RWPE2 (cell line): ENCODE data around the gene SIK3.

Experiments
- ATAC-seq: fragments of 200-7000 bp; cut with Tn5 transposase; 3 replicates; pipeline ENCODE4 v1.9.1; 2021; ENCODE audit warnings: low read depth
- DNase-seq: peaks from one replicate; pipeline ENCODE4 v3.0.0-alpha.2; 2020; ENCODE audit warnings: low spot score
- H3K27ac ChIP-seq: fragments of 450-650 bp; 2 replicates; pipeline ENCODE4 v1.5.1; 2017; ENCODE audit warnings: mild to moderate bottlenecking; ENCODE audit not compliant: poor library complexity, severe bottlenecking
- H3K27me3 ChIP-seq: fragments of 250-450 bp; sonication (Bioruptor Pico); 2 replicates; pipeline ENCODE4 v1.5.1; 2021; ENCODE audit warnings: mild to moderate bottlenecking, moderate library complexity; ENCODE audit not compliant: insufficient read depth, poor library complexity, severe bottlenecking
- H3K36me3 ChIP-seq: fragments of 250-450 bp; sonication (Bioruptor Pico); 2 replicates; pipeline ENCODE4 v1.5.1; 2020; ENCODE audit warnings: low read depth, mild to moderate bottlenecking, moderate library complexity
- H3K4me1 ChIP-seq: fragments of 250-450 bp; sonication (Bioruptor Pico); 2 replicates; pipeline ENCODE4 v1.5.1; 2021; ENCODE audit warnings: mild to moderate bottlenecking, moderate library complexity; ENCODE audit not compliant: insufficient read depth, poor library complexity, severe bottlenecking
- H3K4me3 ChIP-seq: fragments of 250-450 bp; sonication (Bioruptor Pico); 2 replicates; pipeline ENCODE4 v1.5.1; 2021; ENCODE audit warnings: mild to moderate bottlenecking, moderate library complexity; ENCODE audit not compliant: severe bottlenecking
- H3K9me3 ChIP-seq: fragments of 250-450 bp; sonication (Bioruptor Pico); 2 replicates; pipeline ENCODE4 v1.5.1; 2021; ENCODE audit warnings: mild to moderate bottlenecking, moderate library complexity; ENCODE audit not compliant: severe bottlenecking
- TF ChIP-seq, protein P1 (sequence below): fragments of 450-650 bp; IDR thresholded peaks from one replicate; pipeline ENCODE4 v1.5.1; 2017; ENCODE audit warnings: mild to moderate bottlenecking, moderate library complexity; ENCODE audit not compliant: poor library complexity, severe bottlenecking

SIK3 gene

DNA sequence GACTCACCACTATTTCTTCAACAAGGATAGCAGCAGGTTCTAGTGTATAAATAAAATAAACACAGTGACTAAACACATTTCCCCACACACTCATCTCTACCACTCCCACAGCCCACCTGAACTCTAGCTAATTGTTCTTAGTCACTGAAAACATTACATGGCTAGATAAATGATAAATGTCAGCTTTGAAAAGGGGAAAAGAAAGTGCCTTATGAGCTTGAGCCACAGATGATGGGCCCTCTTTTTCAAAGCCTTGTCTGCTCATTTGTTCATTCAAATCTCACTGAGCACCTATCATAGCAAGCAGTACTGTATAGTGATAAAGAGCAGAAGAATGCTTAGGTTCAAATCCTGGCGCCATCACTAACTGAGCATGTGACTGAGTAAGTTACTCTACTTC, 58.3 kb downstream of the SIK3 start:
- Histone ChIP-seq H3K9me3 (no peaks in the 10 kb centered on the region), H3K27ac (no peak overlapping the region), H3K4me3 (no peak overlapping the region), H3K27me3 (no peaks in the 10 kb centered on the region), H3K4me1 (peaks cover 19% of the 10 kb centered on the region), H3K36me3 (no peaks in the 10 kb centered on the region)
- ATAC-seq (peak; percentile 63; the same call in 2 of the 3 replicates), DNase-seq (no peak)
- TF ChIP-seq, protein P1, sequence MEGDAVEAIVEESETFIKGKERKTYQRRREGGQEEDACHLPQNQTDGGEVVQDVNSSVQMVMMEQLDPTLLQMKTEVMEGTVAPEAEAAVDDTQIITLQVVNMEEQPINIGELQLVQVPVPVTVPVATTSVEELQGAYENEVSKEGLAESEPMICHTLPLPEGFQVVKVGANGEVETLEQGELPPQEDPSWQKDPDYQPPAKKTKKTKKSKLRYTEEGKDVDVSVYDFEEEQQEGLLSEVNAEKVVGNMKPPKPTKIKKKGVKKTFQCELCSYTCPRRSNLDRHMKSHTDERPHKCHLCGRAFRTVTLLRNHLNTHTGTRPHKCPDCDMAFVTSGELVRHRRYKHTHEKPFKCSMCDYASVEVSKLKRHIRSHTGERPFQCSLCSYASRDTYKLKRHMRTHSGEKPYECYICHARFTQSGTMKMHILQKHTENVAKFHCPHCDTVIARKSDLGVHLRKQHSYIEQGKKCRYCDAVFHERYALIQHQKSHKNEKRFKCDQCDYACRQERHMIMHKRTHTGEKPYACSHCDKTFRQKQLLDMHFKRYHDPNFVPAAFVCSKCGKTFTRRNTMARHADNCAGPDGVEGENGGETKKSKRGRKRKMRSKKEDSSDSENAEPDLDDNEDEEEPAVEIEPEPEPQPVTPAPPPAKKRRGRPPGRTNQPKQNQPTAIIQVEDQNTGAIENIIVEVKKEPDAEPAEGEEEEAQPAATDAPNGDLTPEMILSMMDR = no peak

DNA sequence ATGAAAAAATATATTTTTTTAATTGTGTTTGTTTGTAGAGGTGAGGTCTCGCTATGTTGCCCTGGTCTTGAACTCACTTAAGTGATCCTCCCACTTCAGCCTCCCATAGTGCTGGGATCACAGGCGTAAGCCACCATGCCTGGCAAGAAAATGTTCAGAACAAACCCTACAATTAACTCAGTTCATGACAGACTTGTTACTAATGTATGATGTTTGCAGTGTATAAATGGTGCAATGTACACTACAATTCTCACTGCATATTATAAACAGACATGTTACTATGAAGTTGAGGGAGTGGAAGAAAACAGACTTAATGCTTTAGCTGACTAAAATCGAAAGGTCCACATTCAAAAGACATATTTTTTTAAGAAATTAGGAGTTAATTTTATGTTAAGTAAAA, 59.0 kb downstream of the SIK3 start:
- no peaks in the 10 kb centered on the region for H3K27me3 ChIP-seq
- DNase-seq (no peak), ATAC-seq (no peak)
- no peaks in the 10 kb centered on the region for H3K36me3 ChIP-seq
- no peak overlapping the region for H3K4me3 ChIP-seq
- no peak overlapping the region for H3K27ac ChIP-seq
- TF ChIP-seq, protein P1 = no peak
- H3K4me1 ChIP-seq = peaks cover 12% of the 10 kb centered on the region
- H3K9me3 ChIP-seq = no peaks in the 10 kb centered on the region

DNA sequence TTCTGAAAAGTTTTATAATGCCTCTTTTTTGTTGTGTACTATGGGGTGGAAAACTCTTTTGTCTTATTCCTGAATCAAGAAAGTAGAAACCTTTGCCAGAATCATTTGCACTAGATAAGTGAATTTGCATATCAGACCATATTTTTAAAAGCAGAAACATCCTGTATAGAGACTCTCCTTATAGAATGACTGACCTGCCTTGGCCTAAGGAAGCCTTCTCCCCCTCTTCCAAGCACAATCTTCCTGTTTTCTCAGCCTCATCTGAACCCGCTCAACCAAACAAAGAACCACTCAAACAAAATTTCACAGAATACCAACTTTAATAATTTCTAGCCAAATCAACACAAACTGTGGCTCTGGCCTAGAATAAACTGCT, 60.3 kb downstream of the SIK3 start:
- H3K27ac ChIP-seq = no peak overlapping the region
- TF ChIP-seq, protein P1 = no peak
- DNase-seq = no peak
- no peaks in the 10 kb centered on the region for H3K9me3 ChIP-seq
- H3K4me3 ChIP-seq = no peak overlapping the region
- peaks cover 8% of the 10 kb centered on the region for H3K4me1 ChIP-seq
- H3K27me3 ChIP-seq = no peaks in the 10 kb centered on the region
- no peaks in the 10 kb centered on the region for H3K36me3 ChIP-seq
- no peak for ATAC-seq

DNA sequence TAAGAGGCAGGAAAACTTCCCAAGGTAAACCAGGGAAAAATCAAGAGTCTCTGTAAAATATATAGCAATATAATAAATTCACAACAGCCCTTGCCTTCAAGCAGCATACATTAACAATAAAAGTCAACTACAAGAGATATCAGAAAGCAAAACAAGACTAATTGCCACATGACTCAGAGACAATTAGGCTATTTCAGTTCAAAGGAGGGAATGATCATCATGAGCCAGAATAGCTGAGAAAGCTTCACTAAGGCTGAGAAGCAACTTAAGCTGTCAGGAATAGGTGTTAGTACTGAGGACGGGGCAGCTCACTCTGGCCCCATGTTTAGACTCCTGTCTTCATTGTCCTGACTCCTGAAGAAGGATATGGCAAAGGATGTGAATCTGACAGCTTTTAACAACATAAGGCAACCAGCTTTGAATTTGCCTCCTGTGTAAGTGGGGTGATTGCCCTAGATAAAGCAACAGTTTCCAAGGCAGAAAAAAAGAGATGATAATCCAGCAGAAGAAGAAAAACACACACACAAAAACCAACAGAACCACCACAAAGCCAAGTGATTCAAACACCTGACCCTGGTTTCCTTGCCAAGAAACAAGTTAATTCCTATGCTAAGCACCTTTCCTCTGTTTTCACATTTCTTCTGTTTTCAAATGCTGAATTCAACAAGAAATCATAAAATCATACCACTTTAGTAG, 60.8 kb downstream of the SIK3 start:
- no peak overlapping the region for H3K27ac ChIP-seq
- no peak for ATAC-seq

DNA sequence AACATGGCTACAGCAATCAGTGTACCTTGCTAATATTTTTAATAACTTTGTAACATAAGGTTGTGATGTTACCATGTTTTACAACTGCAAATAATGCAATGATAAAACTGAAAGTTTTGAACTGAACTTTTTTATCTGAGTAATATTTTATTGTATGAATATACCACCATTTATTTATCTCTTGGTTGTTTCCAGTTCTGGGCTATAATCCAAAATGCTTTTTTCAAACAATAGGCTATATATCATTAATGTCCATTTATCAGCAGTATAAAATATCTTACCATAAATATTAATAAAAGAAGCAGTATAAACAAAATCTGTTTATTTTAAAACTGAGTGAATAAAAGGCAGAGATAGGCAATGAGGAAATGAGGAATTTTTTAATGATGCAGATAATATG, 63.3 kb downstream of the SIK3 start:
- H3K9me3 ChIP-seq = no peaks in the 10 kb centered on the region
- no peak for DNase-seq
- no peak for ATAC-seq
- peaks cover under 1% of the 10 kb centered on the region for H3K4me1 ChIP-seq
- no peak overlapping the region for H3K4me3 ChIP-seq
- H3K27ac ChIP-seq = no peak overlapping the region
- H3K36me3 ChIP-seq = no peaks in the 10 kb centered on the region
- TF ChIP-seq, protein P1 = no peak
- no peaks in the 10 kb centered on the region for H3K27me3 ChIP-seq

More for the DNA sequence above, 60.8 kb downstream of the SIK3 start:
- H3K36me3 ChIP-seq = no peaks in the 10 kb centered on the region
- no peaks in the 10 kb centered on the region for H3K27me3 ChIP-seq
- H3K9me3 ChIP-seq = no peaks in the 10 kb centered on the region
- H3K4me1 ChIP-seq = peaks cover 8% of the 10 kb centered on the region
- H3K4me3 ChIP-seq = no peak overlapping the region
- DNase-seq = no peak
- TF ChIP-seq, protein P1 = no peak
